Bone marrow (tissue), 2 donors: ENCODE measurements around the gene DUSP22.

ENCODE experiments used
- DNase-seq, 2 donors: peaks; one replicate each; lab custom pipeline; 2025; lab: John Stamatoyannopoulos, UW

DUSP22 gene

DNA sequence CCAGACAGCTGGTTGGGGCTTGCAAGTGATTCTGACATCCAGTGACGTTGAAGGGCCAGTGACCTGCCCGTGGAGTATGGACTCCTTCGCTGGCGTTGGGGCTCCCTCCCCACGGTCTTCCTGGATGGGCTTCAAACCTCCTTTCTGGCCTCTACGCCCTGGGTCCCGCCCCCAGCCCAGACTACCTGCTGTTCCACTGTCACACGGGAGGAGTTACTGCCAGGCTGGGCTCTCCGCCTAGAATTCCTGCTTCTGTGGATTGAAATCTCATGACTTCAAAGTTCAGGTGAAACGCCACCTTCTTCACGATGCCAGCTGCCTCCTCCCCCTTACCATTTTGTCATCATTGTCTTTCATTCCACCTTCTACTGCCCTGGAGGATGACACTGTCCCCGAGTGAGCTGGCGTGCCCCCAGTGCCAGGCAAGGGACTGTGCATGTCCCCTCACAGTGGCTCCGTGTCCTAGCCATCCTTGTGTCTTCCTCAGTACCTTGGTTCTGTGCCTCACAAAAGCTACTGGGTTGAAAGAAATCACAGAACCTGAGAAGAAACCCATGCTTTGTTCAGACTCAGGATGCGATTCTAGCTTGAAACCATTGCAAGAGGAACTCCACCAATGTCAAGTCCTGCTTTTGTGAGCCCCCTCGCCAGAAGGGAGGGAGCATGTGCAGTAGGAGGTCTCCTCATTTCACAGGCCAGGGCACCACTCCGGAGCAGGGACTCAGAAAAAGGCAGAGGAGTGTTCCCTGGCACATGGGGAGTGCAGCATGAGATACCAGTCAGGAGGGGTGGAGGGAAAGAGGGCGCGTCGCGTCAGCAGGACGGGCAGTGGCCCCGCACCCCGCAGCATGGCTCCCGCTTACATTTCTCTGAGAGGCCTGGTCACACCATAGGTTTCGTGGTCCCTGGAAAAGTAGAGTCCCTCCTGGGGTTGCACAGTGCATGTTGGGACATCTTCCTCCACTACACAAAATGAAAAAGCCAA lies 88.2 kb downstream of the DUSP22 start:
- DNase-seq, result no peak

DNA sequence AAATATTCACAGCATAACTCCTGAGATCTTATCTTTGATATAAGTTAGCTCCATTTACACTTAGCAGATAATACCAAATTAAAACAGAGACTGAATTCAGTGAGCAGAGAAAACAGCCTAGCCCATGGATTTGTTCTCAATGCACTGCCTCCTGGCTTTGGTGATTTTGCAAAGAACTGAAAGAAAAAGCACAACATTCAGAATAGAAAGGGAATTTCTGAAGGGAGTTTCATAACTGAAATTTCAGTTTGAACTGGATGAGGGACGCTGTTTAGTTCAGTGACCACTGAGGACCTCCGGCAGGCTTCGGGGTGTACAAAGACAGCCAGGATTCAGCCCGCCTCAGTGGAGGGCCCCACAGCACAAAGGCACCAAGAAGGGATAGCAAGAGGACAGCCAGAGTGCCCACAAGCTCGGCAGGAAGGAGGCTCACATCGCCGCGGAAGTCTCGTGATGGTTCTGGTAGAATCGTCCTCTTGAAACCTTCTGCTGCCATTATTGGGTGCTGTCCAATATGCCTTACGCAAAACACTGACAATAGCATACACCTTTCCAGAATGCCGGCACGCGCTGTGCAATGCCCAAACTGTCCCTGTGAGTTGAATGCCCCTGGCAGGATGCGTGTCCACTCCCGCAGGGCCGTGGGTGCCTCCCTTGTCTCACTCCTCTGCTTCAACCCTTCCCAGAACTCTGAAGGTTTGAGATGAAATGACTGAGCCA lies 89.6 kb downstream of the DUSP22 start:
- no peak for DNase-seq

DNA sequence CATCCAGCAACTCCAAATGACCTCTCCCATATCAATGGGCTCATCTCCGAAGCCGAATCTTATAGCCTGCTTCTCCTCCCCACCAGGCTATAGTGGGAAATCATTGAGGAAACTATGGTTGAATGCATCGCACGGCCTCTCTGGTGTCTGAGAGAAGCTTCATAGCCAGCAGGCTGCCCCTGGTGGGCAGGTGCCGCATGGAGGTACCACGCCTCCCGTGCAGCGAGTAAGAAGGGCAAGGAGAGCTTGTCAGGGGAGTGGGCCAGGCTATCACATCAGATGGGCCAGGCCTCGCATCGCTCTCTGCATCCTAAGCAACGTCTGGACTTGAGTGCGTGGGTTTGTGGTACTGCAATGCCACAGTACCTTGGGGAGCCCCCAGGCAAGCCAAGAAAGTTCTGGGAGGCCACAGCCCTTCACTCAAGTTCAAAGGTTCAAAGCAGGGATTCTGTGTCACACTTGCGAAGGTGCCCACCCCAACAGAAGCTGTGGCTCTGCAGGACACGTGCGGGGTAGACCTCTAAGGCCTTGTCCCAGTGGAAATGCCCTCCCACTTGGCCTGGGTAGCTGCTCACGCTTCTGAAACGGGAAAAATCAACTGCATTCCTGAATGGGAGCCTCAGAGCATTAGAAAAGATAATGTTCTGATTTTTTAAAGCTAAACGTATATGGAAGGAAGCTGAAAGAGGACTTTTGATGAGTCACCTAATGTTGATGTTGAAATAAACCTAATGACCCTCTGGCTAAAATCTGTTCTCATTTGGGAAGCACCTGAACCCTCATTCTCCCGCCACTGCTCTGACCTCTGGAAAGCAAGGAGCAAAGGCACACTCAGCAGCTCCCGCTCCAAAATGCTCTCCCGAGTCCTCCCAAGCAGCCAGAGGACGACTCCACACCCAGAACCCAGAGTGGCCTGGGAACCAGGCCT lies 90.9 kb downstream of the DUSP22 start:
- no peak for DNase-seq

DNA sequence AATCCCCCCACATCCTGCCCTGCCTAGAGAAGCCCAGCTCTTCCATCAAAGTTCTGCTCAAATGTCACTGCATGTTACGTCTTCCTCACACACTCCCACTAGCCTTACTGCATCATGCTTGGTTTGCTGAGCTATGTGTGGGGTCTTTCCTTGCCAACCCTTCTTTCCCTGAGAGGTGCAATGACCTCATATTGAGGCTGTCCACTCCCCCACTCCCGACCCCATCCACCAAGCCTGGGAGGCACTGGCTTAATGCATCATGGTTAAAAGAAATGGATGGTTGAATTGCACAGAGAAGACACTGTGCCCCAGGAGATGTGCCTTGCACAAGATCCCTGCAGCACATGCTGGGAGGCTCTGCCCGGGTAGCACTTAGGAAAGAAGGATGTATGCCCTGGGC lies 91.6 kb downstream of the DUSP22 start:
- no peak for DNase-seq

DNA sequence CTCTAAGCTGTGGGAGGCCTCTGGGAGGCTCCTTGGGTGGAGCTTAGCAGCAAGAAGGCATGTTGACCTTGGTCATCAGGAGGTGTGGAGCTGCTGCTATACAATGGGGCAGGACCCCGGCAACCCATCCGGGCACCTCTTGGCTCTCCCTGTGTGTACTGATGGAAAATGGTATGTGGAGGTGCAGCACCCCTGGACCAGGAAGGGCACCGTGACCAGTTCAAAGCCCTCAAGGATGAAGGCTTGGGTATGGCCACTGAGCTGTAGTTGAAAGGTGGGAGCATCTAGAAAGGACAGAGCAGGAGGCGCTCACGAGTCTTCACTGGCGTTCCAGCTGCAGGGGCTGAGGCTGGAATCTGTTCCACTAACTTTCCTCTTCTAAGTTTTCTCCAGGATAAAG lies 92.6 kb downstream of the DUSP22 start:
- no peak for DNase-seq

DNA sequence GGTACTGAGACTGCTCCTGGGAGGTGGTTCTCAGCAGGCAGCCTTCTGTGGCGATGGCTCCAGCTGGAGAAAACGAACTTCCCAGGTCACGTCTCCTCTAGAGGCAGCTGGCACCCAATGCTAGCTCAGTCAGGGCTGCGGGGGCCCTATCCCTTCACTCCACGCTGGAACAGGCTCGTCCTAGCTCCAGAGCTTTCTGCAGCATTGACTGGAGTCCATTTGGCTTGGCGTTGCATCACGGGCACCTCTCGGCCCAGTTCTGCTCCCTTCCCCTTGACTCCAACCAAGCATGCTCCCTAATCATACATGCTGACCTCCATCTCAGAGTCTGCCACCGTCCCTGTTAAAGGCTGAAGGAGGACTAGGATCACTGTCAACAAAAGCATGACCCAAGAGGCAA lies 93.3 kb downstream of the DUSP22 start:
- DNase-seq, result no peak

DNA sequence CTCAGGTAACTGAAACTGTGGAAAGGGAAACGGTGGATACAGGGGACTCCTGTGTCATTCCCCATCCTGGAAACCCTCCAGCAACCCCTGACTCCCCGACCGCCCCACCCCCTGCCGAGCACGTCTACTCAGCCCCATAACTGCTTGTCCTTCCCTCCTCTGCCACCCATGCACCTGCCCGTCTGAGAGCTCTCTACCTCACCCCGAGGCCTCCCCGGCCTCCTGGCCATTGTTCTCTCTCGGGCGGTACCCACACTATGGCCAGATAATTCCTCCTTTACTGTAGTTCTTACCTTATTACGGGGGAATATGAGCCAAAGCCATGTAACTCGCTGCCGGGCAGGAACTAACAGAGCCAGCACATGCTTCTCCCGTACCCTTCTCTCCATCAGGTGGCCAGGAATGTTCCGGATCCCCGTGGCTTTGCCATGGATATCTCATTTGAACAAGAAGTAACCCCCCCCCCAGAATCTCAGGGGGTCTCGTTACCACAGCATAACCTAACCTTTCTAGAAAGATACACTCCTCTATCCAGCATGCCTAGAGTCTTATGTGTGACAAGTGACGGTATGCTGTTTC lies 94.5 kb downstream of the DUSP22 start:
- no peak for DNase-seq

DNA sequence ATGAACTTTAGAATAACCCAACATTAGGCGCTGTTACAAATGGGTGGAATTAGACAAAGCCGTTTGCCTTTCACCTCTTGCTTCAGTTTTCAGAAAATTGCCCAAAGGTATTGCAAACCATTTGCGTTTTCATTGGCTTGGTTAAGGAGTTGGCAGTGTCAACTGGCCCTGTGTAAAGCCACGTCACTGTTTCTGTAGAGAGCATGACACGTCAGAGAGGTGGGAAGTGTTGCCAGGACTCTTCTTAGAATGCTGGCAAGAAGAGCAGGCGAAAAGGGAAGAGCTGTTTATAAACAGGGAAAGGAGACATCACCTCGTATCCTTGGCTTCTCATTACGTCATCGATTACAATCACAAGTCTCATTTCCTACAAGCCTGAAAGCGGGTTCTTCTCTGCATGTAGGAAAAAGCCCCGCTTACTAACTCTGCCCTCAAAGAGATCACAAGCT lies 95.0 kb downstream of the DUSP22 start:
- DNase-seq, result no peak

DNA sequence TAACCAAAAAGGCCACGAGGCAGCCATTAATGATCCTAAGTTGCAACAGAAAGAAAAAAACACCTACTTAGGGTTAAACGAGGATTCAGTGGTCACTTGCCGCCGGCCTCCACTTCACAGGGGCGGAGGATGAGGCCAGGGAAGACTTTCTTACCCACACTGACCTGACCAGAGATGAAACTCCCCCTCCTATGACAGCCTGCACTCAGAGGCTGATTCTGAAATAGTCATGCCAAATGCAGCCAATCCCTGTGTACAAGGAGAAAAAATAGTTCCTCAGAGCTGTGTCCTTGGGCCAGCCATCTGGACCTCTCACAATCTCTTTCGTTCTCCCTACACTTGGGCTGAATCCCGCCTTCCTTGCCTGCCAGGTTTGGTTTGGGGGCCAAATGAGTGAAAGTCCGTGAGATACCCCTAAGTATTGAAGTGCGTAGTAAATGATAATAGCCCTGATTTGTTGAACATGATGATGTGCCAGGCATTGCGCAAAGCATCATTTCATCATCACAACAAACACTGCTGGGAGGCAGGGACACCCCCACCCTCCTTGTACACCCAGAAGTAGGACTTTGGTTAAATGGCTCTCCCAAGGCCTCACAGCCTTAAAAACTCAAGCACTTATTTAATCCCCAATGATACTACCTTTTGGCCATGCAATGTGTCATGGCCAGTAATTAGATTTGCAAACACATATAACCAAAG lies 96.1 kb downstream of the DUSP22 start:
- no peak for DNase-seq

DNA sequence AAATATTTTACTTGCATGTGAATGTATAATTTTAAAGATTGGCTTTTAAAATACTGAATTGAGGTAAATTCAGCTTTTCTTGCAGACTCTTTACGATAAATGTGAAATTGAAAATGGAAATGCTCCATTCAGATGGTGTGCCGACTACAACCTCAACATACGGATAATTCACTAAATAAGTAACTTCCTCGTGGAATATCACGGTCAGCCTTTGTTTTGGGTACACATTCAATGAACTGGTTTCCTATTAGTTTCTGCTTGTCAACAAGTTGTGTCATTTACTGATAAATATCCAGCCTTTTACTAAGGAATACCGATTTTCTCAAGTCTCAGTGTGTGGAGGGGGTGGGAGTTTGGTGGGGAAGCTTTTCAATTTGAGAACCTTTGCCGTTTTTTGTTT lies 96.9 kb downstream of the DUSP22 start:
- no peak for DNase-seq

DNA sequence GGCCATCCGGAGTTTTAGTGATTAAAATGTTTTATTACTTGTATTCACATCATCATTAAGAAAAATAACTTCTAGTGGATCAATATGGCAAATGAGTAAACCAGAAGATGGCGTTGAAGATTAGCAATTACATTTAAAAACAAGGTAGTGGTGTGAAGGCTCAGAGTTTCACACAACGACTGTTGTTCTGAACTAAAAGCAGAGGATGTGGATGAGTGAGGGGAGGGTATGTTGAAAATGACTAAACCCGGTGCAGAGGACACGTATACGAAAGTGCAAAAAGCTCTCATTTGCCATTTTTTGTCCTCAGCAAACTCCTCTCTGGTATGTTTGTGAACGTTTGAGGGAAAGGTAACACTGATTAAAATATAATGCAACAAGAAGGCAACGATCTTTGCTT lies 97.3 kb downstream of the DUSP22 start:
- no peak for DNase-seq

DNA sequence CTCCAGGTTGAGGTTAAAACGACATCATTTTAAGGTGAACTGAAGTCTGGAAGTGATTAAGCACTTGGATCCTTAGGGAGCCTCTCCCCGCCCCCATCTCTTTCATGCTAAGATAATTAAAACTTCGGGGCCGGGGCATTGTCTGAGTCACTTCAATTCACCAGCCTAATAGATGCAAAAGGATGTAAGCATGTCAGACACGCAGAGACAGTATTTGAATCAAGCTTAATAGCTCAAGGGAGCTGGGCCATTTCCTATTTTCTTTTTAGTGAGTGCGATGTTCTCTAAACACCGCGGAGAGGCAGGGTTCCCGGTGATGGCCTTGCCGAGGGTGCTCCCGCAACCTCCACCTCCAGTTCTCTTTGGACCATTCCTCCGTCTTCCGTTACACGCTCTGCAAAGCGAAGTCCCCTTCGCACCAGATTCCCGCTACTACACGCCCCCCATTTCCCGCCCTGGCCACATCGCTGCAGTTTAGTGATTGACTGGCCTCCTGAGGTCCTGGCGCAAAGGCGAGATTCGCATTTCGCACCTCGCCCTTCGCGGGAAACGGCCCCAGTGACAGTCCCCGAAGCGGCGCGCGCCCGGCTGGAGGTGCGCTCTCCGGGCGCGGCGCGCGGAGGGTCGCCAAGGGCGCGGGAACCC lies 98.7 kb downstream of the DUSP22 start:
- DNase-seq, result no peak

DNA sequence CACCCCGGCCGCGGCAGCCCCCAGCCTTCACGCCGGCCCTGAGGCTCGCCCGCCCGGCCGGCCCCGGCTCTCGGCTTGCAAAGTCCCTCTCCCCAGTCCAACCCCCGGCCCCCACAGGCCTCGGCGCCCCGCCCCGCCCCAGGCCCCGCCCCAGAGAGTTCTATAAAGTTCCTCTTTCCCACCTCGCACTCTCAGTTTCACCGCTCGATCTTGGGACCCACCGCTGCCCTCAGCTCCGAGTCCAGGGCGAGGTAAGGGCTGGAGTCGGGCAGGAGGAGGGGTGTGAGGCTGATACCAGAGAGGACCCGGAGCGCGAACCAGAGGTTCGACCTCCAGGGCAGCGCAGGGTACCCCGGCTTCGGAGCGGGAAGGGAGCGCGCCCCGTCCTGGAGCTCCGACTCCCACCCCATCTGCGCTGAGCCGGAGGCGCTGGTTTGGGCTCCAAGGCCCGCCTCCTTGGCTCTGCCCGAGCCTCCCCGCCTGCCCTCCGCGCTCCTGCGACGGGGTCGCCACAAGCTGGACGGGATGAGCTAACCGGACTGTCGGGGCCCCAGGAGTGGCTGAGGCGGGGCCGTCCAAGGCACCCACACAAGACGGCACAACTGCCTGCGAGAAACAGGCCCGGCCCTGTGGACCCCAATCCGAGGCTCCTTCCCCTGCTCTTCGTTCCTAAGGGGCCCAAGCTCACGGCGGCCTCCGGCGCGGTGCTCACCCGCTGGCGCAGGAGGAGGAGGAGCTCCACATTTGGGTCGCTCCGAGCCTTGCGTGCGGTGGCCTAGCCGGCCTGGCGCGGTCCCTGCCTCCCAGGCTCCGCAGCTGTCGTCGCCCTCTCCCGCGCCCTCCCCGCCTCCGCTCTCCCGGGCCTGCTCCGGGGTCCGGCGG lies 99.5 kb downstream of the DUSP22 start, which contains the start of gene IRF4:
Gene IRF4 (plus strand): TSS at position 194 of the 882 bp plus-strand sequence. CDS start 1,401 bp downstream, outside the sequence.
- DNase-seq, result no peak

DNA sequence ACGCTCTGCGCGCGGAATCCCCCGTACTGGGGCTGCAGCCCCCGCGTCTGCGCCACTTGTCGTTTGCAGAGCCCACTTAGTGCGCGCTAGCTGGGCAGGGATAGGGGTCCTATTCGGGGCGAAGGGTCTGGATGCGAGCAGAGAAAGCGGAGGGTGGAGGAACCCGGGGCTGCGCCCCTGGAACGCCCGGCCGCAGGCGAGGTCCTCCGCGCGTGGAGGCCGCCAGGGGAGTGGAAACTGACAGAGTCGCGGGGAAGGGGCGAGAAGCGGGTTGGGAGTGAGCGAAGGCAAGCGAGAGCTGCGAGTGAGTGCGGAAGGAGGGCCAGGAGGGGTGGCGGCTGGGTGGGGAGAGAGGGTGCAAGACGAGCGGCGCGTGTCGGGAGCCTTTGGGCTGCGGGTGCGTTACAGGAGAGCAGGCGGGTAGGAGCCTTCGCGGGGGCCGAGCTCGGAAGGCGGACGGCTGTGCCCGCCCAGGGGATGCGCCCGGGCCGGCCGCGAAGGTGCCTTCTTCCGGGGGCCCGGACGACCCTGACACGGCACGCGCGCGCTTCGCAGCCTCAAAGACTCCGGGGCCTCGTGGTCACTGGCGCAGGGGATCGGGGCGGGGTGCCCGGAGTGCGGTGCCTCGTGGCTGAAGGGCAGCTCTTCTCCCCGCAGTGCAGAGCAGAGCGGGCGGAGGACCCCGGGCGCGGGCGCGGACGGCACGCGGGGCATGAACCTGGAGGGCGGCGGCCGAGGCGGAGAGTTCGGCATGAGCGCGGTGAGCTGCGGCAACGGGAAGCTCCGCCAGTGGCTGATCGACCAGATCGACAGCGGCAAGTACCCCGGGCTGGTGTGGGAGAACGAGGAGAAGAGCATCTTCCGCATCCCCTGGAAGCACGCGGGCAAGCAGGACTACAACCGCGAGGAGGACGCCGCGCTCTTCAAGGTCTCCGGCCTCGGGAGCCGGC lies 100.4 kb downstream of the DUSP22 start:
- no peak for DNase-seq

DNA sequence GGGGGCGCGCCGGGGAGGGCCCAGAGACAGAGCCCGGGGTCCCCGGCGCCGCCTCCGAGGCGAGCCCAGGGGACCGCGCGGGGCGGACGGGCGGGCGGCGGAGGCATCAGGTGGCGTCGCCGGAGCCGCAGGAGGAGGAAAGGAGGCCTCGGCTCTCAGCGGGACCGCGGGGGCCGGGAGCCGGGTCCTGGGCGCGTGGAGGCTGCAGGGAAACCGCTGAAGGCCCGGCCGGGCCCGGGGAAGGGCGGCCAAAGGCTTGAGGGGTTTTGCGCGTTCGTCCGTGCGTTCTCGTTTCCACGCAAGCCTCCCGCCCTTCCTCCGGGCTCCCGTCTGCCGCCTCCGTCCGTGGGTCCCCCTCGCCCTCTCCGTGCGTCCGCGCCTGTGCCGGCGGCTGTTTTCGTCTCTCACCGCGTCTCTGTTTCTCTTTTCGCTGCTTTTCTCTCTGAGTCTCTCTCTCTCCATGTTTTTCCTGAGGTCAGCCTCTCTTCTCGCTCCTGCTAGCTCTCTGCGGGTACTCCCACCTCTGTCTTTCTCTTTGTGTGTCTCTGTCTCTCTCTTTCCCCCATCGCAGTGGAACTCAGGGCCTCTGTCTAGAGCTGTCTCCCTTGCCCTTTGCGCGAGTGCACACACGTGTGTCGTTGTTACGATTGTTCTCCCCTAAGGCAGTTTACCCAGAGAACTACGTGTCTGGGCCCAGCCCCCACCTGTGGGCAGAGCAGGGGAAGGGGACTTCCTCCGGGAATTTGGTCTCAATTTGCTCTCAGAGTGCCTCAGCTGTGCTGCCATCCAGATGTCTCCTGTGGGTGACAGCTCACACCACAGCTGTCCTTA lies 101.3 kb downstream of the DUSP22 start:
- DNase-seq, result no peak

DNA sequence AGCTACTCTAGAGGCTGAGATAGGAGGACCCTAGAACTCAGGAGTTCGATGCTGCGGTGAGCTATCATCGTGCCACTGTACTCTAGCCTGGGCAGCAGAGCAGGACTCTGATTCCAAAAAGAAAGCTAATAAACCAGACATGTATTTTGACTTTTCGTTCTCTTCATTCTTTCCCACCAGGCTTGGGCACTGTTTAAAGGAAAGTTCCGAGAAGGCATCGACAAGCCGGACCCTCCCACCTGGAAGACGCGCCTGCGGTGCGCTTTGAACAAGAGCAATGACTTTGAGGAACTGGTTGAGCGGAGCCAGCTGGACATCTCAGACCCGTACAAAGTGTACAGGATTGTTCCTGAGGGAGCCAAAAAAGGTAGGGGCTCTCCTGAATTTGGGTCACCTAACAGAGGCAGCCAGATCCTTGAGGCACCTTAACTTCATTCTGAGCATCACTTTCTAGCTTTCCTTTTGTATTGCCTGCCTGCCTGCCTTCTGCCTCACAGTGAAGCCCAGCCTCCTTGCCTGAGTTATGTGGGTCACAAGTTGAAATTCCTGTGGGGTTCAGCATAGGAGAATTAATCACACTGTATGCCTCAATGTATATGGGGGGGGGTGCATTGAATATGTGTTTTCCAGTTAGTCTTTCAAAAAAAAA lies 102.5 kb downstream of the DUSP22 start:
- DNase-seq, result no peak
